Hypothalamus (tissue), 51 donors: ENCODE data around the gene PTPRN2.

Experiments
- DNase-seq, 51 donors: peaks; one replicate each; lab custom pipeline; 2025; lab: John Stamatoyannopoulos, UW

Gene PTPRN2

DNA sequence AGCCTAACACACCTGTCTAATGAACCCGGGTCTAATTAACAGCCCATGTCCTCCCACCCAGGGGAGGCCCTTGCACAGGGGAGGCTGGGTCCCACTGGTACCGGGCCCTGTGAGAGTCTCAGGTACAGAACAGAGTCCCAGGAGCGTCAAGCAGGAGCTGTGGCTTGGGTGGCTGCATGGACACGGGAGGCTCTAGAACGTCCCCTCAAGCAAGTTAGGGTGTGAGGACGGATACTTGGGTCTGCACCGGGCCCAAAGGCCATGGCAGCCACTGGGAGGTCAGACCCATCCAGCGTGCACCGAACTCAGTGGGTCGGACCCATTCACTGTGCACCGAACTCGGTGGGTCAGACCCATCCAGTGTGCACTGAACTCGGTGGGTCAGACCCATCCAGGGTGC is 941.1 kb downstream of the PTPRN2 start:
- no peak for DNase-seq

DNA sequence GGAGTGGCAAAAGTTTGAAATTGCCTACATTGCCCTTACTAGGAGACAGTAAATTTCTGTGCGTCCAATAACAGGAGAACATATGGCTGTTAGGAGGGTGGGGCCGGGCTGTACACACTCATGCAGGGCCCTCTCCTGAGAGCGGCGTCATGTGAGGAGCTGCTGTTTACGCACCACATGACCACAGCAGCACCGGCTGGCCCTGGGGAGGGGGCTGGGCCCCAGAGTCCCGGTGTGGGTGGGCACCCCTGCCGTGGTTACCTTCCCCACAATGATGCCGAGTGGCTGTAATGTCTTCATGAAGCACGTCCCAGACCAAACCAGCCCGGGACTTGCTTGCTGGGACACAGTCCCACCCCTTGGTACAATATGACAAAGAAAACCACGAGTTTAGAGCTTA is 942.1 kb downstream of the PTPRN2 start:
- no peak for DNase-seq

DNA sequence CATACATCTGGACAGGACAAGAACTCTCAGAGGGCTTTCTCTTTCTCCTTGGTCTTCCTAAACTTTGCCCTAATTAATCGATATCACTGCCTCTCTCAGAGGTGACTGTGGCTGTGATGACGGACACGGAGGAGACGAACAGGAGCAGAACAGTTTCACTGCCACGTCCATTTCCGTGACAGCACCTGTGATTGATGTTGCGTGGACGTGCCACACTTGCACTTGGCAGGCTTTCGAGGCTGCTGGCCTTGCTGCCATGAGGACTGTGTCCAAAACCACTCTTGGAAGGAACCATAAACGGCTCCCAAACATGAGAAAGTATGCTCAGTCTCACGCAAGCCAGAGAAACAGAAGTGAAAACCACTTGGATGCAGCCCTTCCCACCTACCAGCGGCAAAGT is 942.7 kb downstream of the PTPRN2 start:
- DNase-seq, result no peak

DNA sequence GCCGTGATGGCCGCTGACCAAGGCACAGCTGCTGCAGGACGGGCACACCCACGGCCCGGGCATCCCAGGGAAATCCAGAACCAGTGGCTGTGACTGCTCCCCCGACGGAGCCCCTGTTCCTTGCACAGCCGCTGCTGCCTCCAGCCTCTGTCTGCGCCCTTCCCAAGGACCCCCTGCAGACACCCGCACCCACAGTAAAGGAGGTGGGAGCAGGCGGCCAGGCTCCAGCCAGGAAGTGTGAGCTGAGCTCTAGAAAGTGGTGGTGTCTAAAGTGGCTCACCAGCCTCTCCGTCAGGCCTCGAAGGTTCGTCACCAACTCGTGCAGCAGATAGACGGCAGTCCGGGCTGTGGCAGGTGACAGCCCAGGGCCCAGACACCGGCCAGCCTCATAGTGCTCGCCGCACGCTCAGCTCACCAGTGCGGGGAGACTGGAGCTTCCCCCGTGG is 944.1 kb downstream of the PTPRN2 start:
- no peak for DNase-seq

DNA sequence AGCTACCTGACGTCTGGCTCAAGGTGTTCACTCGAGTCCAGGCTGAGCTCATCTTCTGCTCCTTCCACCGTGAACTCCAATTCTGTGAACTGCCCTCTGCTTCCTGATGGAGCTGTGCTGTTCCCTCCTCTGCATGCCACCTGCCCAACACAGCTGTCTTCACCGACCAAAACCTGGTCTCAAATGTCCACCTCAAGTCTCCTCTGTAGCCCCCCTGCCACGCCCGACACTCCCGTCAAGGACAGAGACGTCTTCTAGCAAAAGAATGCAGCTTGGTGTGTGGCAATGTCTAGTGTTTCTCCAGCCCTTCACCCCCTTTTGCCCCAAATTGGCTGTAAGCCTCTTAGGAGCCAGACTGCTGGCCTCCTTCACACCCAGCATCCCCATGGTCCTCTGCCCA is 945.8 kb downstream of the PTPRN2 start:
- no peak for DNase-seq

DNA sequence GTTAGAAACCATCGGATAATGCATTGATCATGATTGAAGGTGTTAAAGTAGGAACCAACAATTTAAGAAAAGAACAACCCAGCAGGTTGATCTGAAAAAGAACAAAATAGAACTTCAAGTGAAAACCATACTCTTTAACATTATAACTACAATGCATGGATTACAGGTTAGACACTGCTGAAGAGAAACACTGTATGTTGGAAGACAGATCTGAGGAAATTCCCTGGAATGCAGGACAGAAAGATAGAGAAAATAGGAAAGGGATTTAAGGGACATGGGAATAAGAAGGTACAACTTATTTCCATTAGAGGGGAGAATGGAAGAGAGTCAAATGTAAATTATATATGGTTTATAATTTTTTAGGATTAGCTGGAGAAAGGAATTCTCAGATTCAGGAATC is 947.5 kb downstream of the PTPRN2 start:
- no peak for DNase-seq

DNA sequence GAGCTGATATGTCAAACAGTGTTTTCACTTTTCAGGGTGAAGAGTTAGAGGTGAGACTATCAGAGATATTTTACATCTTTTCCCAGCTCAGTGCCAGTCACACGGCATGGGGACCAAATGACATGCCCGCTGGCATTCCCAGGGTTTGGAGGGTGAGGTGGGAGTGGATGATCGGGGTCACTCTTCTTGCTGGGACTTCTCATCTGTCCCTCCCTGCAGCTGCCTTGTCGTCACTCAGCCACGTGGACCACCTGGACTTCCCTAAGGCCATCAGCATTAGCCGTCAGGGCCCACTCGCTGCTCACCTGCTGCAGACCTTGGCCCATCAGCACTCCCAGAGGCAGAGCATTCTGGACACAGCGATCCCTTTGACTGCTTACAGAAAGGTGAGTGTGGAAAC is 949.1 kb downstream of the PTPRN2 start:
- no peak for DNase-seq

DNA sequence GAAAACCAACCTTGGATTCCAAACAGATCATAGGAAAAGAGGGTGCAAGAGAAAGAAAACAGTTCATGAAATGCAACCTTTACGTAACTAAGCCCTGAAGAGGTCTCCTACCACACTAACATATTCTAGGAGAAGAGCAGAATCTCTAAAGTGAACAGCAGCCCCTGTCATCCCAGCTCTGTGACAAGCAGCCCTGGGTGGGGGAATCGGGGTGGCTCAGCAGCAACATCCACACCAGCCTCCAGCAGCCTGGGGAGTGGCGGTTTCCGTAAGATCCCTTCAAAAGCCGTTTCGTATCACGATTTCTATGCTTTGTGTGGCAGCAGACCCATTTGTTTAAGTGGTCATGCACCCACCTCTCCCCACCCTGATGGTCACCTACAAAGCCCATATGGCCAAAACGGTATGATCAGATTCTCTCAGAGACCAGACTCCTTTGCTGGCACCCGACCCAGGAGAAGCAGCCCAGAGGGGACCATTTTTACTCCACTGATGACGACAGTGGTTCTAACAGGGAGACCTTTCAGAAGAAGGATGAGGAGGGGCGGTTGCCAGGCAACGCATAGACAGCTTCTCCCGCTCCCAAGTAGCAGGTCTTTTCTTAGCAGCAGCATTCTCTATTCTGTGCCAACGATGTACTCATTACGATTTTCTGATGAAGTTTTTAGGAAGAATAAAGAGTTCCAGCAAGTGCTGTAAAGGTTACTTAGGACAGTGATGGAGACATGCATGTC is 950.2 kb downstream of the PTPRN2 start:
- peak in 20 of 51 donors; percentile 11 to 63 (median 40) for DNase-seq

DNA sequence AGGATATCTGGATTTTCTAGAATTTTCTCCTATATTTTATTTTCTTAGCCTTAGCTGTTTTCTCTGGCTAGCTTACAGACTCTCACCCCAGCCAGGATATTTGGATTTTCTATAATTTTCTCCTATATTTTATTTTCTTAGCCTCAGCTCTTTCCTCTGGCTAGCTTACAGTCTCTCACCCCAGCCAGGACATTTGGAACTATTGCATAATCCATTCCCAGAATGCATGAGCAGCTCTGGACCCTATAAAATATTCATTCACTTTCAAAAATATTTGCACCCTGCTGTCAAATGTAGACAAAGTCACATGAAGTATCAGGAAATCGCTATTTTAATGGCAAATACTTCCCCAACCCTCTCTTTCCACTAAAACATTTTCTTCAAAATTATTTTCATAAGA is 952.0 kb downstream of the PTPRN2 start:
- DNase-seq, result no peak

DNA sequence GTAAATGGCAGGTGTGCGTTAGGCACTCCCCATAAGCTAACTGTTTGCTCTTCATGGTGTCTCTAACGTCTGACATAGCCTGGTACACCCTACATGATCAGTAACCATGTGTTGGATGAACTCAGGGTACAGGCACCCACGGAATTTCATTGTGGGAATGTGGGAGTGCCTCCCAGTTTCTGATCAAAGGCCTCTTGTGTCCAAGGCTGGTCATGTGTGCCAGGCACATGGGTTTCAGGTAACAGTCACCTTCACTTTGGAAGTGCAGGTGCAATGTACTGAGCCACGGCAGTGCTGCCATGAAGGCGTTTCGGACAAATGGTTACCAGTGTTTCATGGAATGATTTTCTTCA is 952.5 kb downstream of the PTPRN2 start:
- no peak for DNase-seq

DNA sequence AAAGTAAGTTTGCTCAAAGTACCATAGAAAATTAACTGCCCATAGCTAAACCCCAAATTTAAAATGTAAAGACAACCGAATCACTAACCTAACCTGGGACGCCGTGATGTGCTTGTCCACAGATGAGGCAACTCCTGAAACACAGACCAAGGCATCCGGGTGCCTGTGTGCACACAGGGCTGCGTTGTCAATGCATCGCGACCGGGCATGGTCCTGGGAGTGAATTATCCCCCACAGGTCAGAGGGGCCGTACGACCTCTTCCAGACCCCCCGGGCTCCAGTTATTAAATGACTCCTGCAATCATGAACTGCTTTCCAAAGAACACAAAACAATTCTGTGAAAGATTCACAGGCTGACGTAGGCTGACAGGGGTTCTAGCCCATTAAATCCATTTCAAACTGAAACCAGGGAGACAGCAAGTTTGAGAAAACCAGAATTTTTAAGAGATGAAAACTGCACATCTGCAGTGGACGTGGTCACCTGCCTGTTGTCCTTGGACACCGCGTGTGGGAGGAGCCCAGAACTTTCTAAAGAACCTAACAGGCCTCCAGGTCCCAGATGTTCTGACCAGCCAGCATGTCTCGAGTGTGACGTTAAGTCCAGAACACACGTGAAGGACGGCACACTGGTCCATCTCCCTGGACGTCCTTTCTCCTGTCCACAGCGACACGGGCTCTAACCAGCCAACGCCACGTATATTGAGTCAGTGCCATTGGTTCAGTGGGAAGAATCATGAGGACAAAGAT is 953.0 kb downstream of the PTPRN2 start:
- DNase-seq, result no peak

DNA sequence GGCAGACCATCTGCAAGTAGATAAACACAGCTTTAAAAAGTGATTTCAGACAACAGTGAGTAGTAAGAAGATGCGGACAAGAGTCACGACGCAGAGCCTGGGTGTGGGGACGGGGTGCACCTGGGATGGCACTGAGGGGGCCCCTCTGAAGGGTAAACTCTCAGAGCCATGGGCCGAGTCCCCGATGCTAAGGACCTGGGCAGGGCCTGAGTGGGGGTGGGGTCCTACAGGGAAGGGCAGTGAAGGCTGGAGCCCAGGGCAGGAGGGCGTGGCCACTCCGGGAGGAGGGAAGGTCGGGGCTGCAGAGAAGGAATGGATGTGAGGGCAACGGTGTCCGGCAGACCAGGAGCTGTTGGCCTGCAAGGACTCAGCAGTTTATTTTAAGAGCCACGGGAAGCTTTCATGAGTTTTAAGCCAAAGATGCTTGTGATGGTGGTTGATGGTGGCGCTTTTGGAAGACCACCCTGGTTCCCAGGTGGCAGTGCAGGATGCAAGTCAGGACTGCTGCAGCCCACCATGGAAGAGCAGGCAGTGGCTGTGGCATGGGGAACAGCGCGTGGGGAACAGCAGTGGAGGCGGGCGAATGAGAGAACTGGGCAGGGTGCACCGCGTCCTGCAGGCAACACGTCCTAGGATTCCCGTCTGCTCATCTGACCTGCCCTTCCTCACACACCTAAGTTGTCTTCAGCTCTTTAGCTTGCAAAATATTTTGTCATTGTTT is 954.0 kb downstream of the PTPRN2 start:
- no peak for DNase-seq

DNA sequence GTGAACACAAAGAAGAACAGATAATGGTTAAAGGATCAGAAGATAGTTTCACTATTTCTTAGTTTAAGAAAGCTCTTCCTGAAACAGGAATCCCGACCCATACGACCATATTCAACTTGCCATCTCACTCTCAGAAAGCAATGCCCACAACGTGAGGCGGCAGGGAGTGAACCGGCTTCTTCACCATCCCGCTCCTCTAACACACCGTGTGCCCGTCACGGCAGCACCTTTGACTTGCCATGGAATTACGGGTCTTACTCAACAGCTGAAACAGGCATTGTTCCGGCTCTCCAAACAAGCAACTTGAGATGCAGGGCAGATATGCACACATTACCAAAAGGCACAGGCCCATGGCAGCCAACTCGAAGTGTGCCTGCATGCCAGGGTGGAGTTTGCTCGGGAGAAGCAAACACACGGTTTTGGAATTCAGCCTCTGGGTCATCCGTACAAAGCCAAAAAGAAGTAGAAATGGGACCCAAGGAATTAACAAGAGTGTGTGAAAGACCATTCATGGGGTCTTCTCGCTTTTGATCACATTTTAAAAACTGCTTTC is 957.2 kb downstream of the PTPRN2 start:
- peak in 1 of 51 donors; percentile 19 for DNase-seq

DNA sequence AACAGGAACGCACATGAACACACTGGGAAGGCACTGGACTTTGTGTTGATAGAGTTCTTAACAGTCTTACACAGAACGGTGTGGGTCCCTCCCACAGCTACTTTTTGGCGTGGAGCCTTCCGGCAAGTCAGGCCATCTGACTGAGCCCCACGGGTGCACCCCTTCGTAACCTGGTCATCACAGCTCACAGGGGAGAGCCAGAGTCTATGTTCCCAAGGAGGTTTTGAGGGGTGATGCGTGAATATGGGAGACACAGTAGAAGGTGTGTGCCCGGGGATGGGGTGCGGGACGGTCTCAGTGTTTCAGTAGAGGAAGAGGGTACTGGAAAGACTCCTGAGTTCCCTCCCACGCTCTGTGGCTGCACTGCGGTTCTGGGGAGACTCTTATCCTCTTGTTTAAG is 959.2 kb downstream of the PTPRN2 start:
- no peak for DNase-seq

DNA sequence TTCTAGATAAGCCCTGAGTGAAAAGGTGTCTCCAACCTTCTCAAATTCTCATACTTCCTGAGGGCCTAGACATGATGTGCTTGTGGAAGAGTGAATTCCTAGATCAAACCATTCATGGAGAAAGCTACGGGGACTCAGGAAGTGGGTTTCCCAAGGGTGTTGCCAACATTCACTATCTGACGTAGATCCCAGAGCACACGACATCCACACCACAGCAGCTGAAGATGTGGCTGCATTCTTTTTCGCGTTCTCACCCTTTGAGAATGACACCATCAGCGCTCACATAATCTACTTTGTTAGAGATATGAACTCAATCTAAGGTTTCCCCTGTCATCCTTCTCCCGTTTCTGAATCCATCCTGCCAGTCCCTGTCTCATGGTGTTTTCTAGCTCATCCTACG is 960.0 kb downstream of the PTPRN2 start:
- DNase-seq, result no peak

DNA sequence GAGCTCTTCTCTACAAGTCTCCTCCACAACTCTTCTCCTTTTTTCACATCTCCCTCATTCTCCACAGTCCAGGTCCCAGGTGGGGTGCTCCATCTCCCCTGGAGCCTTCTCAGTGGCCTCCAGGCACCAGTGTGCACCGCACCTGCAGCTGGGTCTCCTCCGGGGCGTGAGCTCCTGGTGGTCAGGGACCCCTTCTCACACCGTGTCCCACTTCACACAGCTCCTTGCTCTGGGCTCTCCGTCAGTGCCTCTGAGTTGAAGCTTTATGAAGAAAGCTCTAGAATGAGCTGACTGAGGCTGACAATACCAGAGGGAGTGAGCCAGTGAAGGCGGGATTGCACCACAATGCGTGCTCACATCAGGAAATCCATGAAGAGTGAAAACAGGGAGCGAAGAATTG is 960.6 kb downstream of the PTPRN2 start:
- DNase-seq, result no peak

DNA sequence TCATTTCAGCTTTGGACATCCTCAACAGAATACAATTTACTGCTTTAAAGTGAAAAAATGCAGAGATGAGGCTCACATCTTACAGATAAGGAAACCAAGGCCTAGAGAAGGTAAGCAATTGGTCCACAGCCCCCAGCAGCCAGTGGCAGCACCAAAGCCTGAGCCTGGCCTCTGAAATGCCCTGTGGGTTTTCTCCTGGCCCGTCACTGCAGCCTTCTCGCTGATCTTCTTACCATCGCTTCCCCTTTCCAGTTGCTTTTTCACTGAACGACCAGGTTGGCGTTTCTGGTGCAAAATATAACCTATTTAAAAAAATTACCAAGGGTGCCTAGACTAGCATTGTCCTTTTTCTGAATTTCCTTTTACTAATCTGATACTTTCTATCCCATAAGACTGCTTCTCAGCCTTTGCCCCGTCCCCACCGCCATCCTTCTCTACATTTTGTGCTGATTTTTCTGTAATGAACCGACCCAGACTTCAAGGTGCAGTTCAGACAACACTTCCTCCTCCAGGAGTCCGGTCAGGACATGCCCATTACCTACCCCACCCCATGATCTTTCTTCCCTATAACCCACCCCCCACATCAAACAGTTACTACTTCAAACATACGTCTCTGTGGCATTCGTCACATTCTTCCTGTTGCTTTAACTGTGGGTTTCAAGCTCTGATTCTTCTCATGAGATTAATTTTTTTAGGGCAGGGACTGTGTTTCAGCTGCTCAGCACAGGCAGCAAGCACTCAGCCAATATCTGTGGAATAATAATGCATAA is 961.5 kb downstream of the PTPRN2 start:
- no peak for DNase-seq

DNA sequence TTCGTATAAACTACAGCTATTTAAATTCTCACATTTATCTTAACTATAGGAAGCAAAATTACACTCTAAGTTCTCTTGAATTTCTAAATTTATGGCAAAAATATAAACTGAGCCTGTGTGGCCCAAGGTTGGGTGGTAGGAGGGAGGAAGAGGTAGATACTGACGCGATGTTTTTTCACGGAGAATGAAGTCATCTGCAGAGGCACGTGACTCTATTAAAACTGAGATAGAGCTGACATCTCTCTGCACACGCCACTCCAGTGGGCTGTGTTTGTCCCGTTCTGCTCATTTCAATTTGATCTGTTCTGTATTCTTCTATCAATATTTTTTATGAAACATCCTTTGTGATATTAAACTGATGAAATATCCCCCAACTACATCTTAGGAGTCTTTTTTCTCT is 964.1 kb downstream of the PTPRN2 start:
- no peak for DNase-seq

DNA sequence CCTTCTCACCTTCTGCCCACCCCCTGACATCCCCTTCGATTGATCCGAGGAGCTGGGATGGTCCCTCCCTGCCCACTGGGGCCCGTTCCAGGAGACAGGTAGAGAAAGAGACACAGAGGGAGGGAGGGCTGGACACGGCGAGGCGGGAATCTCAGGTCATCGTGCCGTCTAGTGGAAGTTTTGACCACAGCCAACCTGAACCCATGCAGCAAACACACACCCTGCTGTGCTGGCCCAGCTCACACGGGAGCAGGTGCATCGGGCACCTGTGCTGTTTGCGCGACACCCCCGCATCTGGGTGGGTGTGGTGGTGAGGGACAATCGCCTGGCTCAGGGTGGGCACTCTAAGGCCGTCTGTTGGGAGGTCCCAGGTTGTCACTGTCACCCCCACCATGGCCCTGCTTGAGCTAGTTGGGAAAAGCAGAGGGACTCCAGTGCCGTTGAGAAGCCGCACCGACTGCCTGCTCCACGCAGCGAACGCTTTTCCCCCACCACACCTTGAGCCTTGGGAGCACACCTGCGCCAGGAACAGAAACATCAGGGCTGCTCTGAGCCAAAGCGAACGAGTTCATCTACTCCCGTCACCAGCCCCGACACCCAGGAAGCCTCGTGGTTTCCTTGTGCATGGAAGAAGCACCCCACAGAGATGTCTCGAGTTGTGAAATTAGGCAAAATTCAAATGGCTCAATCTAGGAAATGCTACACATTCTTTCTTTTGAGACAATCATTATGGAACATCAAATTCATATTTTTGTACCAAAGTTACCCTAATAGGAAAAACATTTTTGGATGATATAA is 965.0 kb downstream of the PTPRN2 start:
- DNase-seq, result no peak

DNA sequence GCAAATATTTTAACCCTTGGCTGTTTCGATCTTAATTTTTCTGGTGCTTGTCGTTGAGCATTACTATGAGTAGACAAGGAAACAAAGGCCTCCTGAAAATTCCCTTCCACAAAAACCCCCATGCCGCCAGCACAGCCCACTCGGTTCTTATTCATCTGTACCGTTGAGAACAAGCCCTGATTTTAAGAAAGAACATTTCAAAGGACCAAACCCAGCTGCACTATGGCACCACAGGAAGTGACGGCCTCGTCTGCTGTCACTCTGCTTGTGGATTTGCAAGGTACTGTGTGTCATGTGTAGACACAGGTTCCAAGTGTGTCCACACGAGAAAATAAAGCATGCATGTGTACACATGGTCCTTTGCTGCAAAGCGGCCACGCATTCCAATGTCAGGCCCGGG is 965.6 kb downstream of the PTPRN2 start:
- DNase-seq, result no peak
